HUES64 (cell line): Measurements from ENCODE around the gene C5orf47. TPM values are rescaled to one million over a fixed set of nuclear protein-coding genes. Genes with fewer than 3 reads are reported as not detected.

Source experiments
- H3K27ac ChIP-seq: 2 replicates; pipeline ENCODE4 v1.7.0; 2013; ENCODE audit warnings: low read depth, low read length, inconsistent platforms
- H3K27me3 ChIP-seq: 2 replicates; pipeline ENCODE4 v1.6.1; 2013; ENCODE audit warnings: mild to moderate bottlenecking, low read length; ENCODE audit not compliant: insufficient read depth
- H3K36me3 ChIP-seq: 2 replicates; pipeline ENCODE4 v1.6.1; 2013; ENCODE audit warnings: mild to moderate bottlenecking, low read length; ENCODE audit not compliant: insufficient read depth
- H3K4me1 ChIP-seq: 2 replicates; pipeline ENCODE4 v1.6.1; 2013; ENCODE audit warnings: mild to moderate bottlenecking, low read length, moderate library complexity; ENCODE audit not compliant: insufficient read depth
- H3K4me3 ChIP-seq: 2 replicates; pipeline ENCODE4 v1.5.1; 2013; ENCODE audit warnings: mild to moderate bottlenecking, low read length, moderate library complexity
- H3K9ac ChIP-seq: 2 replicates; pipeline ENCODE4 v1.6.1; 2013; ENCODE audit warnings: mild to moderate bottlenecking, low read depth, low read length
- H3K9me3 ChIP-seq: 2 replicates; pipeline ENCODE4 v1.6.1; 2013; ENCODE audit warnings: low read depth, low read length; ENCODE audit not compliant: insufficient read depth
- WGBS: fragments of 150-250, 120-280 bp; methylation state at CpG from one replicate; pipeline ENCODE4 v1.1.7; 2013; ENCODE audit warnings: missing lambda C conversion rate; 5-methylcytosine and 5-hydroxymethylcytosine counted together
- polyA plus RNA-seq, 2 experiments: library from polyadenylated mRNA; stranded (reverse); fragments of 50-300 nt; gene quantifications; one replicate each; pipeline ENCODE4 v1.2.3, GENCODE V29; 2013

C5orf47 gene
- not detected for polyA plus RNA-seq (2013, experiment 1 of 2)
- polyA plus RNA-seq (2013, experiment 2 of 2): 0.19 TPM

GRCh38 chr5:173988554-173989431, at the start of gene C5orf47:
TSS of gene C5orf47 (plus strand) at chr5:173989170. CDS start at chr5:173989264, 94 bp downstream.
- no peak within 1 kb of the TSS for H3K27ac ChIP-seq
- no peaks in the 10 kb centered on the region for H3K27me3 ChIP-seq
- H3K4me3 ChIP-seq: no peak within 1 kb of the TSS
- no peaks in the 10 kb centered on the region for H3K36me3 ChIP-seq
- 94% methylated on average over 50 of the region's 51 CpGs for WGBS
- H3K9ac ChIP-seq: no peak within 1 kb of the TSS
- no peaks in the 10 kb centered on the region for H3K4me1 ChIP-seq
- H3K9me3 ChIP-seq: no peaks in the 10 kb centered on the region

GRCh38 chr5:173940269-173940668, 48.7 kb upstream of the C5orf47 start:
- no peak overlapping the region for H3K27ac ChIP-seq
- H3K36me3 ChIP-seq: no peaks in the 10 kb centered on the region
- peaks cover 53% of the 10 kb centered on the region for H3K4me1 ChIP-seq
- H3K27me3 ChIP-seq: no peaks in the 10 kb centered on the region
- WGBS: 100% methylated on average over 2 of the region's 2 CpGs
- no peak overlapping the region for H3K9ac ChIP-seq
- H3K4me3 ChIP-seq: no peak overlapping the region
- no peaks in the 10 kb centered on the region for H3K9me3 ChIP-seq

GRCh38 chr5:173941102-173941501, 47.9 kb upstream of the C5orf47 start:
- Histone ChIP-seq H3K27me3 (no peaks in the 10 kb centered on the region), H3K4me1 (peaks cover 56% of the 10 kb centered on the region), H3K36me3 (no peaks in the 10 kb centered on the region), H3K9me3 (no peaks in the 10 kb centered on the region), H3K9ac (0 out of 2 replicates have a peak overlapping the region, but pooled peaks have one; percentile 21), H3K4me3 (0 out of 2 replicates have a peak overlapping the region, but pooled peaks have one; percentile 6), H3K27ac (peak overlapping the region; percentile 88; the same call in 1 of the 2 replicates)
- 50% methylated on average over 1 of the region's 2 CpGs for WGBS

- 71% methylated on average over 9 of the region's 9 CpGs for WGBS
- Histone ChIP-seq H3K4me3 (no peak overlapping the region), H3K4me1 (peaks cover 51% of the 10 kb centered on the region), H3K27ac (peak overlapping the region; percentile 88), H3K27me3 (no peaks in the 10 kb centered on the region), H3K9ac (peak overlapping the region; percentile 21; the same call in 1 of the 2 replicates), H3K9me3 (no peaks in the 10 kb centered on the region), H3K36me3 (peaks cover 4% of the 10 kb centered on the region; the same call in 1 of the 2 replicates)
These were observed 47.1 kb upstream of the C5orf47 start for GRCh38 chr5:173941758-173942401.

GRCh38 chr5:173944511-173944910, 44.5 kb upstream of the C5orf47 start:
- no peak overlapping the region for H3K27ac ChIP-seq
- 97% methylated on average over 2 of the region's 2 CpGs for WGBS

GRCh38 chr5:173945160-173945559, 43.8 kb upstream of the C5orf47 start:
- 88% methylated on average over 2 of the region's 2 CpGs for WGBS
- no peaks in the 10 kb centered on the region for H3K27me3 ChIP-seq
- H3K9me3 ChIP-seq: no peaks in the 10 kb centered on the region
- H3K4me1 ChIP-seq: peaks cover 47% of the 10 kb centered on the region
- H3K9ac ChIP-seq: no peak overlapping the region
- no peak overlapping the region for H3K4me3 ChIP-seq
- H3K36me3 ChIP-seq: peaks cover 20% of the 10 kb centered on the region
- H3K27ac ChIP-seq: no peak overlapping the region

More at GRCh38 chr5:173944511-173944910, 44.5 kb upstream of the C5orf47 start:
- Histone ChIP-seq H3K9ac (no peak overlapping the region), H3K4me3 (no peak overlapping the region), H3K4me1 (peaks cover 51% of the 10 kb centered on the region), H3K9me3 (no peaks in the 10 kb centered on the region), H3K36me3 (peaks cover 13% of the 10 kb centered on the region; the same call in 1 of the 2 replicates), H3K27me3 (no peaks in the 10 kb centered on the region)

GRCh38 chr5:173946323-173946722, 42.6 kb upstream of the C5orf47 start:
- H3K27me3 ChIP-seq: no peaks in the 10 kb centered on the region
- no peaks in the 10 kb centered on the region for H3K9me3 ChIP-seq
- H3K27ac ChIP-seq: no peak overlapping the region
- H3K4me1 ChIP-seq: peaks cover 36% of the 10 kb centered on the region
- no peak overlapping the region for H3K9ac ChIP-seq
- WGBS: 96% methylated on average over 2 of the region's 2 CpGs
- no peak overlapping the region for H3K4me3 ChIP-seq
- peaks cover 29% of the 10 kb centered on the region for H3K36me3 ChIP-seq

GRCh38 chr5:173950829-173951228, 38.1 kb upstream of the C5orf47 start:
- Histone ChIP-seq H3K4me3 (no peak overlapping the region), H3K27ac (no peak overlapping the region), H3K9ac (no peak overlapping the region), H3K27me3 (no peaks in the 10 kb centered on the region), H3K4me1 (no peaks in the 10 kb centered on the region), H3K9me3 (no peaks in the 10 kb centered on the region), H3K36me3 (peaks cover 69% of the 10 kb centered on the region)
- WGBS: 87% methylated on average over 2 of the region's 2 CpGs

- Histone ChIP-seq H3K4me1 (no peaks in the 10 kb centered on the region), H3K36me3 (peaks cover 65% of the 10 kb centered on the region), H3K27ac (no peak overlapping the region), H3K9ac (no peak overlapping the region), H3K4me3 (no peak overlapping the region), H3K9me3 (no peaks in the 10 kb centered on the region), H3K27me3 (no peaks in the 10 kb centered on the region)
- 93% methylated on average over 5 of the region's 5 CpGs for WGBS
These were observed 35.4 kb upstream of the C5orf47 start for GRCh38 chr5:173953528-173954090.

GRCh38 chr5:173954671-173955521, 34.1 kb upstream of the C5orf47 start:
- 97% methylated on average over 5 of the region's 6 CpGs for WGBS
- no peak overlapping the region for H3K4me3 ChIP-seq
- no peaks in the 10 kb centered on the region for H3K27me3 ChIP-seq
- no peak overlapping the region for H3K9ac ChIP-seq
- H3K4me1 ChIP-seq: no peaks in the 10 kb centered on the region
- peaks cover 61% of the 10 kb centered on the region for H3K36me3 ChIP-seq
- no peak overlapping the region for H3K27ac ChIP-seq
- H3K9me3 ChIP-seq: no peaks in the 10 kb centered on the region
